CD4-positive, alpha-beta T cell treated with Interleukin-21 for 1 hour (primary cell): ENCODE data around the gene OR52K2.
"Not testable (repeated sequence)": the region's sequence is repeated elsewhere in the genome, so short reads cannot be mapped to it uniquely, and the experiment has no call there.

Source experiments
- DNase-seq: peaks from one replicate; pipeline ENCODE4 v3.0.0-alpha.2; 2020

OR52K2 gene

DNA sequence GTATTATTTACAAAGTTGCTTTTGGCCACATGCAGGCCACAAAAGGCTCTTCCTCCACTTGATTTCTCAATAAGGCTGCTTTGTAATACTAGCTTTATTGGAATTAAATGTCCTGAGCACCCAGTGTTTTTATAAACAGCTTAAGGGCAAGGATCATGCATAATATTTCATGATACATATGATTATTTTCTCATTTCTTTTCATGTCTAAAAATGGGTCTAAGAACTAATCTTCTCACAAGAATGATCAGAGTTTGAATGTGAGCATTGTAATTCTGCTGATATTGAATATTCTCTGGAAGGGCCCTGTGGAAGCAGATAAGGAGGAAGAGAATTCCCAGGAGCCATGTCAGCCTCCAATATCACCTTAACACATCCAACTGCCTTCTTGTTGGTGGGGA is at the start of gene OR52K2:
Gene OR52K2, plus strand, starts transcription at position 301 of the 400 bp plus-strand sequence. Its CDS starts 45 bp downstream, at position 346.
- DNase-seq = no peak

DNA sequence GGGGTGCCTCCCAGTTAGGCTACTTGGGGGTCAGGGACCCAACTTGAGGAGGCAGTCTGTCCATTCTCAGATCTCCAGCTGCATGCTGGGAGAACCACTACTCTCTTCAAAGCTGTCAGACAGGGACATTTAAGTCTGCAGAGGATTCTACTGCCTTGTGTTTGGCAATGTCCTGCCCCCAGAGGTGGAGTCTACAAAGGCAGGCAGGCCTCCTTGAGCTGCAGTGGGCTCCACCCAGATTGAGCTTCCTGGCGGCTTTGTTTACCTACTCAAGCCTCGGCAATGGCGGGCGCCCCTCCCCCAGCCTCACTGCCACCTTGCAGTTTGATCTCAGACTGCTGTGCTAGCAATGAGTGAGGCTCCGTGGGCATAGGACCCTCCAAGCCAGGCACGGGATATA is 42.9 kb upstream of the OR52K2 start:
- DNase-seq = not testable (repeated sequence)

DNA sequence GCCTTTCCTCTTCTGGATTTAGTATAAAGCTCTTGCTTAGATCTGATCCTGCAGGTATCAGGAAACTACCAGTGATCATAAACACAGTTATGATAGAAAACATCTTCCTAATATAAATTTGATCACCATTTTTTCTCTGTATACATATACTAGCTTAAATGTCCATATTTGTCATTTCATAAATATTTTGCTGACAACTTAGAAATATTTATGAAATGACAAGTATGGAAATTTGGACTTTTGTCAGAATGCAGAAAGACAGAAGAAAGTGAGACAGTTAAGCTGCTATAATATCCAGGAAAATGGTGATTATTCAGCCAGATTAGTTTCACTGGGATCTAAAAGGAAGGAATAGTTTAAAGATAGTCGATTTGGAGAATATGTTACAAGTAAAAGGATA is 32.8 kb upstream of the OR52K2 start:
- no peak for DNase-seq

DNA sequence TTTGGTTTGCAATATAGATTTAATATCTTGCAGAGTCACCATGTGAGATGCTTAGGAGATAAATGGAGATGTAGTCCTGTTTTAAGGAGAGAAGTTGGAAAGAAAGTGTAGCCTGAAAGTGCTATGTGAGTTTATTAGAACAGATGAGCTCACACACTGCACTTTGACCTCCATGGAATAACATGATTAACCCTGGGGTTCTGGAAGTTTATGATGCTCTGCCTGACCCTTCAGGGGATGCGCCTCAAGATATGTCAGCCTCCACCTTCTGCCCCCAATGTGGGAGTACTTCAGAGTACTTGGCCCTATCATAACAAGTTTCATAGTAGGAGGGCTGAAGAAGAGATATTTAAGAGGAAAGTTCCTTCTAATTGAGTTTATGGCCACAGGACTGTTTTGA is 32.3 kb upstream of the OR52K2 start:
- DNase-seq = no peak

DNA sequence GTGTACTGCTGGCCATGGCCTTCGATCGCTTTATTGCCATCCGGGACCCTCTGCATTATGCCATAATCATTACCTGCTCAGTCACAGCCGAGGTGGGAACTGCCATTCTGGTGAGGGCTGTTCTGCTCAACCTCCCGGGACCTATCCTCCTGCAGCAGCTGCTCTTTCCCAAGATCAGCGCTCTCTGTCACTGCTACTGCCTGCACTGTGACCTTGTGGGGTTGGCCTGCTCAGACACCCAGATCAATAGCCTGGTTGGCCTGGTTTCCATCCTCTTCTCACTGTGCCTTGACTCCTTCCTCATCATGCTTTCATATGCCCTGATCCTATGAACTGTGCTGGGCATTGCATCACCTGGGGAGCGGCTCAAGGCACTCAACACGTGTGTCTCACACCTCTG is 30.7 kb upstream of the OR52K2 start:
- no peak for DNase-seq

DNA sequence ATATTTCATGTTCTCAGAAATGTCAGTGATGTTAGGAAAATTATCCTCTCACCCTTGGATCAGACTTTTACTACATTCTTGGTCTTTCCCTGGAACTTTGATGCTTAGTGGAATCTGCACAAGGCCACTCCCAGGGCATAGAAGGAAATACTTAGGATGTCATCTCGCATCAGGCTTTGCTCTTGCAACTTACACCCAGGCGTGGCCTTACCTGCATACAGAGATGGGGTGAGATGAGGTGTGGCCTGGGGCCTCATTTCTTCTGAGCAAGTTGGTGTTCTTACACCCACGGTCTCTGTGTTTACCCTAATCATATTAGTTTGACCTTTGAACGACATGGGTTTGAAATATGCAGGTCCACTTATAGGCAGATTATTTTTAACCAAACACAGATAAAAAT is 19.0 kb upstream of the OR52K2 start:
- no peak for DNase-seq

DNA sequence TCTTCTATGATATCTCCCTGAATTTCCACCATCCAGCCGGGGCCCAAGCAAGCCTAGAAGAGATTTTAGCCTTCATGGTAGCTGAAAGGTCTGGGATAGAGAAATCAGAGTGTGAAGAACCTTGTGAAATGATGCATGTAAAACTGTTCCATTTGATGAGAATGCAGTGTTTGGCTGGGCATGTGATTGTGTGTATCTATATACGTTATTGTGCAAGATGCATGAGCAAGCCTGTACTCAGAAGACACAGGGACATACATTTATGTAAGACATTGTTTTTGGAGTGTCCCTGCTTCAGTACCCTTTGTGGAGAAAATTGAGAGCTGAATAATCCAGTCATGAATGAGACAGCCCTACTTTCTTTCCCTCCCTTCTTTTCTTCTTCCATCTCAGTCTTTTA is 15.2 kb upstream of the OR52K2 start:
- DNase-seq = no peak

DNA sequence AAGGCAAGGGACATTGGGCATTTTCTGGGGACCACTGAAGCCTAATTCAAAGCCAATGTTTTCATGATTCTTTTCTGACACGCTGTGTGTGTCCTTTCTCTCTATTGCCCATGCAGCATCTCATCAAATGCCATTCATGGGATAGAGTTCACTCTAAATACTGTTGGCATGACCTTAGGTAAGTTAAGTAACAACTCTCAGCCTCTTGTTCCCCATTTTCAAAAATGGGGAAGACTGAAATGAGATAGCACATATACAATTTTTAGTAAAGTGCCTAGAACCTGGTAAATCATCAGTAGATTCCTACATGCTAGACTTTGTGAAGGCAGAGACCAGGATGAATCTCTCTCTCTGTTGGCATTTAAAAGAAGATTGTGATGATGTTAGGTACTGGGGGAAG is 12.7 kb upstream of the OR52K2 start:
- DNase-seq = no peak

DNA sequence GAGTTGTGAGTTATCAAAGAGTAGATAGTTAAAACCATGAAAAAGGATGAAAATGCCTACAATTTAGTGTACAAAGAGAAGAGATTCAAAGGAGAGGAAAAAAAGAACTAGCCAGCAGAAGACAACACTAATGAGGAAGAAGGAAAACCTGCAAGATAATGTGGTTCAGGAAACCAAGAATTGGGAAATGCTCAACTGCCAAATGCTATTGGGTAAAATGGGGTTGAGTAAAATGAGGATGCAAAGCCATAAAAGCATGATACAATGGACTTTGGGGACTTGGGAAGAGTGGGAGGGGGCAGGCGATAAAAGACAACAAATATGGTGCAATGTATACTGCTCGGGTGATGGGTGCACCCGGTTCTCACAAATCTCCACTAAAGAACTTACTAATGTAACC is 7.6 kb upstream of the OR52K2 start:
- DNase-seq = no peak

DNA sequence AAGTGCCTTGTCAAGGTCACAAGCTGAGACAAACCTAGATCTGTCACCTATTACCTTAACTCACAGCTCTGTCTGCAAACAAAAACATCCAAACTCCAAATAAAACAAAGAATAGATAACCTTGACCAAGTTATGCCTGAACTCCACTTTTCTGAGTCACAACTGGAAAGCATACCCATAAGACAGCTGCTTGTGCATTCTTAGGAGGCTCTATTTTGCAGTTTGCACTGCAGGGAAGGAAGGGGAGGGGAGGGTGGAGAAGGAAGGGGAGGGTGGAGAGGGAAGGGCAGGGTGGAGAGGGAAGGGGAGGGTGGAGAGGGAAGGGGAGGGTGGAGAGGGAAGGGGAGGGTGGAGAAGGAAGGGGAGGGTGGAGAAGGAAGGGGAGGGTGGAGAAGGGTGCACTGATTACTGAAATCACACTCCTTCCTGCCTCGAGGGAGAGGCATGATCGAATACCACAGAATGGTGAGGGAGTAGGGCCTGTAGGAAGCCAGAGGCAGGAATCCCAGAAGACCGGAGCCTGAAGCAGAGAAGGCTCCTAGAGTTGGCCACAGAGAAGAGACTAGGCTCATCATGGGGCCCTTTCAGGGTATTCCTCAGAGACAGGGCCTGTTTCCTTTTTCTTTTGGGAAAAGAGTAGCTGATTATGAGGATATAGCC is 5.7 kb upstream of the OR52K2 start:
- no peak for DNase-seq

DNA sequence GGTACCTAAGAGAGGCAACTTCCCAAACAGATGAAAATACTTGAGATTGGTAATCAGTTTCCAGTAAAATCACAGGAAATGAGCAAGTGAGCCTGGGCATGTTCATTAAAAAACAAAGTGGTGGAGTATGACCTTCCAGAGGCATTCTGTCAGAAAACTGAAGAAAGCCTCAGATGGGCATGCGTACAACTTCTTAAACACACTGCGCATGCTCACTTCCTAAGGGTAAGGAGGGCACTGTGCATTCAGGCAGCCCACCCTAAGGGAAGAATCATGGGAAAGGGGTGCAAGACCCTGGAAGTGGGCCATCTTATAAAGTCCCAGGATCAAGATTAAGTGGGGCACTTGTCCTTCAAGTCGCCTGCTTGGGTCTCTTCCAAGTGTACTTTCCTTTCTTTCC is 4.0 kb downstream of the OR52K2 start:
- DNase-seq = no peak

DNA sequence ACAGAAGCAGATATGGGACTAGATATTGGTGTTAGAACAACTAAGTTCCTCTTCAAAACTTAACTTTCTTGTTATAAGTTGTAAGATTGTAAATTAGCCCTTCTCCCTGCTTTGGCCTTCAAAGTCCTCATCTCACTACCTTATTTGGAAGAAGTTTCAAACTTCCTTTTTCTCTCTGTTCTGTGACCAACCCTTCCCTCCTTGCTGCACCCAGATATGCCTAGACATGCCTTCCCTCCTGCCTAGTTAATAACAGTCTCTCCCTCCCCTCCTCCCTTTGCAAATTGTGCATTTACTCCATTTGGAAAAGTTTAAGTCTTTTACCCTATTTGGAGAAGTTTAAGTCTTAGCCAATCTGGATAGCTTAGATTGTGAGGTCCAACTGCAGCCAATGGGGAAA is 4.9 kb downstream of the OR52K2 start:
- DNase-seq = no peak

DNA sequence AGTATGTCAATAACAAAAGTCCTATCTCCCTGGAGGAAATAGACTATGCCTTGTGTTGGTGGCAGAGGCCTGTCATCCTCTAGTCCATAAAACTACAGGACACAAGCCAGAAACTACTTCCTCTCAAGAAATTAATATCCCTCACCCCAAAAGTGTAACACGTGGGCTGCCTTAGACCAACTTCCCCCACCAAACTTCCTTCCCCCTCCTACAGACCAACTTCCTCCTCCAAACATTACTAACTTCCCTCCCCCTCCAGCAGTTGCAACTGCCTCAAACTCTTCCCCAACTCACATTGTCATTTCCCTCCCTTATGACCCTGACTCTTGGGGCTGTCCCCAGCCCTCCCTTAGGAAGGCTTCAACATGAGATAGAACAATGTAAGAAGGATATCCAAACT is 6.3 kb downstream of the OR52K2 start:
- peak; percentile 13 for DNase-seq

DNA sequence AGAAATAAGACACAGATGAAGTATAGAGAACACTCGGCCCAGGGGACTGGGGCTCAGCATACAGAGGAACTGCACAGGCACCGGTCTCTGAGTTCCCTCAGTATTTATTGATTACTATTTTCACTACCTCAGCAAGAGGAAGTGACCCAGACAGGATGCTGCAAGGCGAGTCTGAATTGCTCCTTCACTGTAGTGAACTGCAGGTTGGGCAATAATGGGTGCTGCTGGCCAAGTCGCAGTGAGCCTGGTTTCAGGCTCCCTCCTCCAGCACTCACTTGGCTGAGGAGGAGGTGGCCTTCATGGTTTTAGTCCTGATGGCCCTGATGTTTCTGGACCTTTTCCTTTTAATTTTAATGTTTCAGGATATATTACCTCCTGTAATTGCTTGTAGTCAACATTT is 10.4 kb downstream of the OR52K2 start:
- DNase-seq = peak; percentile 4

DNA sequence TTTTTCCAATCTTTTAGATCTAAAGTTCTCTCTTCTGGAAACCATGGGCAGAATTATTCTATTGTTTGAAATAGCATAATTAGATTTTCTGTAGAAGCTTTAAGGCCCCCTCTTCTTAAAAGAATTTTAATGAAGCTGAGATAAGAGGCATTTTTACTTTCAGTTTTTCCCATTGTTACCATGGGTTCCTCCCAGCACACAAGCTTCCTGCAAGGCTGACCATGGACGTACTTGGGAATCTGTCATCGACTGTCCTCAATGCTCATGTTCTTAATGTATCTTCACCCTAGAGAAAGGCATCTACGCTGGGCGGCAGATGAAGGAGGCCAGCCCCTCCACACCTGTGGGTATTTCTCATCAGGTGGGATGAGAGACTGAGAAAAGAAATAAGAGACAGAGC is 11.1 kb downstream of the OR52K2 start:
- no peak for DNase-seq

DNA sequence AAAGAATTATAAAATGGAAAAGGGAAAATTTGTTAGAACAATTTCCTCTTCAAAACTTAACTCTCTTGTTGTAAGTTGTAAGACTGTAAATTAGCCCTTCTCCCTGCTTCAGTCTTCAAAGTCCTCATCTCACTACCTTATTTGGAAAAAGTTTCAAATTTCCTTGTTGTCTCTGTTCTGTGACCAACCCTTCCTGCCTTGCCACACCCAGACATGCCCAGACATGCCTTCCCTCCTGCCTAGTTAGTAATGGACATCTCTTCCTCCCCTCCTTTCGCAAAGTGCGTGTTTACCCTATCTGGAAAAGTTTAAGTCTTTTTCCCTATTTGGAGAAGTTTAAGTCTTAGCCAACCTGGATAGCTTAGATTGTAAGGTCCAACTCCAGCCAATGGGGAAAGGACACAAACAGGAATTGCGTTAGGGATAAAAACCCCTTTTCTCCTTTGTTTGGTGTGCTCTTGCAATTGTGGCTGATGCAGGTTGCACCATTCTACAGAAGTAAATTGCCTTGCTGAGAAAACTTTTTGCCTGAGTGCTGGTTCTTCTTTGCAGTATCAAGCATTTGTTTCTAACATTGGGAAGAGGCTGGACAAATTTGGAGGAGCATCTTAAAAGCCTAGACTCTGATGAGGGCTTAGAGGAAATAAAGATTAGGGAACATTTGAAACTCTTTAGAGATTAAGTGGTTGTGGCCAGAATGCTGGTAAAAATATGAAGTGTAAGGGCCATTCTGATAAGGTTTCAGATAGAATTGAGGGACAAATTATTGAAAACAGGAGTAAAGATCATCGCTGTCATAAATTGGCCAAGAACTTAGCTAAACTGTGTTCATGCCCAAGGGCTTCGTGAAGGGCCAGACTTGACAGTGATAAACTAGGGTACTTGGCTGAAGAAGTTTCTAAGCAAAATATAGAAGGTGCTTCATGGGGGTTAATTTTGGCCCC is 15.4 kb downstream of the OR52K2 start:
- no peak for DNase-seq

DNA sequence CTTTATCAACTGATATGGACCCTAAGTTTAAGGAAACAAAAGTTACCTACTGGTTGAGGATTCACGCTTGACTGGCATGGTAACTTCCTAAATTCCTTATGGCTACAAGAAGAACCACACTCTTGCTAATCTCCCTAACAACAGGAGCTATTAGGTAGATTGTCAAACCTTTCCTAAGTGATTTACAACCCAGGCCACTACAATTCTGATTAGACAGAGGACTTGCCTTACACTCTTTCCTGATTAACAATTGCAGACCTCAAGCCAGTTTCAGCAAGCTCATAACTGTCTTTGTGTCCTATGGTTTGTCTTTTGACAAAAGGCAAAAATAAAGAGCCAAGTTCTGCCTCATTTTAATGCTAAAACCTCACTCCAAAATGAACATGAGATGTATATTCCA is 16.3 kb downstream of the OR52K2 start:
- no peak for DNase-seq

DNA sequence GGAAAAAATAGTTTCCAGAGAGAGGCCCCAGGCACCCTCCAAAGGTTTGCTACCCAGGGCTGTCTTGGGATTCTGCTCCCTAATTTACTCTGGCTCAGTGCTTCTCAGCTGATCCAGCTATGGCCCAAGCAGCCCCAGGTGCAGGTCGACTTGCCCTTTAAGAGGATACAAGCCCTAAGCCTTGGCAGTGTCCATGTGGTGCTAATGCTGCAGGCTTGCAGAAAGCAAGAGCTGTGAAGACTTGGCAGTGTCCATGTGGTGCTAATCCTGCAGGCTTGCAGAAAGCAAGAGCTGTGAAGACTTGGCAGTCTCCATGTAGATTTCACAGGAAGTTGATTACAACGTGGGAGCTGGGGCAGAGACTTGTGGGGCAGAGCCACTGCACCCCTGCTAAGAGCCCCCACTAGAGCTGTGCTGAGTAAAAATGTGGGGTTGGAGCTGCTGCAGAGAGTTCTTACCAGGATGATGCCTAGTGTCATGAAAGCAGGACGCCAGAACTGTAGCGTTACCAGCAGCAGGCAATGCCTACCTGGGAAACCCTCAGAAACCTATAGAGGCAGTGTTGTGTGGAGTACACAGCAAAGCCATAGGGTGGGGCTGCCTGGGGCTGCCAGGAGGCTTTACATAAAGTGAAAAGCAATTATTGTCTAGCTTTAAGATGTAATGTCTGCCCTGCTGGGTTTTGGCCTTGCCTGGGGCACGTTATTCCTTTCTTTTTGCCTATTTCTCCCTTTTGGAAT is 17.2 kb downstream of the OR52K2 start:
- no peak for DNase-seq

DNA sequence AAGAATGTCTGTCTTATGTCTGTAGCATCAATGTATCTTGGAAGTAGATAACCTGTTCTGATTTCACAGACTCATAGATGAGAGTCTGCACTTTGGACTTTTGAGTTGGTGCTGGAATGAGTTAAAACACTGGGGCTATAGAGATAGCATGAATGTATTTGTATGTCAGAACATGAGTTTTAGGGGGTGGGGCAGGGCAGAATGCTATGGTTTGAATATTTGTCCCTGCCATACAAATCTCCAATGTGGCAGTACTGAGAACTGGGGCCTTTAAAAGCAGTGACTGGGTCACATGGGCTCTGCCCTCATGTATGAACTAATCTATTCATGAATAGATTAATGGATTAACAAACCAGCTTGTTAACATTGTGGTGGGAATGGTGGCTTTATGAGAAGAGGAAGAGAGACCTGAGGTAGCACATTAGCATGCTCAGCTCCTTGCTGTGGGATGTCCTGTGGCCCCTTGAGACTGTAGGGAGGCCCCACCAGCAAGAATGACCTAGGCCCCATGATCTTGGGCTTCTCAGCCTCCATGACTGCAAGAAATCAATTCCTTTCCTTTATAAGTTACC is 17.9 kb downstream of the OR52K2 start:
- DNase-seq = no peak

DNA sequence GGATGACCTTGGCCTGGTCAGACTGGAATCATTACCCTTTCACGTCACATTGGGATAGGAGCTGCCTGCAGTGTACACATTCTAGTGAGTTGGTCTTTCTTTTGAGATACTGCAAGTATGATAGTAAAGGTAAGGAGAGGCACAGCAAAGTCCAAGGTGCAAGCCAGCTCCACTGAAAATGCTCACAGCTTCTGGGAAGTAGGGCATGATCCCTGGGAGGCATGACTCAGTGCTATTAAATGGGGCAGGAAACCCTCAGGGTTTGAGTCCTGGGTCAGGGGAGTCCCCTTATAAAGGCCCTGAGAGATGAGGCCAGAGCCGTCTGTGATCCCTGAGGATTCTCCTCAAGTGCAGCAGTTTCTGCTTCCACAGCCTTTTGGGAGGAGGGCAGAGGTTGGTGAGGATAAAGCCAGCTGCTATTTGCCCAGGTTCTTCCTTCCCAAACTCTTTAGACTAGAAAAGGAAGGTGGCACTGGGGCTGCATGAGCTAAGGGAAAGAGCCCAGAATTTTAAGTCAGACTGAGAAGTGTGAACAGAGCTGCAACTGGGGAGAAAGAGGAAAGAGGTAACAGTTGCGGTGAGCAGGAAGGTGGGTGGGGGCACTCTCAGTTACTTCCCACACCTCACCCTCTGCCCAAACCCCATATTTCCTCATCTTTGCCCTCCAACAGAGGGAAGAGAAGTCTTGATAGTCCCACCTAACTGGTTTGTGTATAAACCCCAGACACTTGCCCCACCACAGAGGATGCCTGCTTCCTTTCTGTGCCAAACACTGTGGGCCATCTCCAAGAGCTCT is 18.9 kb downstream of the OR52K2 start:
- DNase-seq = no peak

DNA sequence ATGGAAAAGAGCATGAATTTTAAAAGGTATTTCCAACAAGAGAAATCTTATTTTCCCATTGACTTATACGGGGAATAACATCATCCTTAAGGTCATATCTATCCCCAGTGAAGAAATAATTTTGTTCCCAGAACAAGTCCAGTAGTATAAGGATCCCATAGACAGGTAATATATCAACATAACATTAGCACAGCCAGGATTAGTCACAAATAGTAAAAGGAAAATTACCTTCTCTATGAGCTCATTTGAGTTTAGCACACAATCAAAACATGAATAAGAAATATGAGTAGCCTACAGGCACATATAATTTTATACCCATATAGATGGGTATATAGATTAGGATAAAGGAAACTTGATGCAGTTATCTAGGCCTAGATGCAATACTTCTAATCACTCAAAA is 30.5 kb downstream of the OR52K2 start:
- DNase-seq = no peak

DNA sequence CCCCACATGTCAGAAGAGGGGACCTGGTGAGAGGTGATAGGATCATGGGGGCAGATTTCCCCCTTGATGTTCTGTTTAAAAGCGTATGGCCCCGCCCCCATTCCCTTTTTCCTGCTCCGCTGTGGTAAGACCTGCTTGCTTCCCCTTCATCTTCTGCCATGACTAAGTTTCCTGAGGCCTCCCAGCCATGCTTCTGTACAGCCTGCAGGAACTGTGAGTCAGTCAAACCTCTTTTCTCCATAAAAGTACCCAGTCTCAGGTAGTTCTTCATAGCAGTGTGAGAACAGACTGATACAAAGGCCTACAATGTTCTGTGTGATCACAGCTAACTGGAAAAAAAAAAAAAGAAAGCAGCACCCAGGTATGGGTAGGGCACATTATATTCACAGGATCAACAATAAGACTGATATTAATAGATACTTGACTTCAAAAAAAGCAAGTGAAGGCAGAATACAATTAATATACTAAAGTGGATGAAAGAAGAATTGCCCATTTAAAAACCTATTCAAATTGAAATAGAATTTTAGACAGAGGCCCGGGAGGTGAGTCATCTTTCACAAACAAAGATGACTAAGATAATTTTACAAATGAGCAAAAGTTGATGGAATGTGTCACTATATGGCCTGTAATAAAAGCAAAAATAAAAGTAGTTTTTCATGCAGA is 31.6 kb downstream of the OR52K2 start:
- DNase-seq = no peak
